ENCODE results near the gene FAM120A.
"Not testable (repeated sequence)": the region's sequence is repeated elsewhere in the genome, so short reads cannot be mapped to it uniquely, and the experiment has no call there.

The FAM120A gene

GRCh38 chr9:93473411-93473810 lies 21.9 kb downstream of the FAM120A start:
- no peak for DNase-seq

GRCh38 chr9:93475108-93475507 lies 23.6 kb downstream of the FAM120A start:
- DNase-seq: no peak

GRCh38 chr9:93475856-93476255 lies 24.4 kb downstream of the FAM120A start:
- DNase-seq: no peak

GRCh38 chr9:93476924-93477323 lies 25.4 kb downstream of the FAM120A start:
- no peak for DNase-seq

- DNase-seq: no peak
These were observed 25.9 kb downstream of the FAM120A start for GRCh38 chr9:93477397-93477796.

- no peak for DNase-seq
These were observed 28.2 kb downstream of the FAM120A start for GRCh38 chr9:93479726-93480125.

GRCh38 chr9:93480262-93480661 lies 28.8 kb downstream of the FAM120A start:
- DNase-seq: no peak

GRCh38 chr9:93480728-93481324 lies 29.3 kb downstream of the FAM120A start:
- no peak for DNase-seq

GRCh38 chr9:93483497-93483896 lies 32.0 kb downstream of the FAM120A start:
- no peak for DNase-seq

GRCh38 chr9:93486268-93486667 lies 34.8 kb downstream of the FAM120A start:
- DNase-seq: no peak

- no peak for DNase-seq
These were observed 36.8 kb downstream of the FAM120A start for GRCh38 chr9:93488244-93488643.

GRCh38 chr9:93491593-93492232 lies 40.2 kb downstream of the FAM120A start:
- no peak for DNase-seq

- DNase-seq: no peak
These were observed 40.8 kb downstream of the FAM120A start for GRCh38 chr9:93492327-93492726.

- DNase-seq: no peak
These were observed 42.5 kb downstream of the FAM120A start for GRCh38 chr9:93493949-93494348.

- DNase-seq: no peak
These were observed 44.8 kb downstream of the FAM120A start for GRCh38 chr9:93496285-93496684.

- DNase-seq: no peak
These were observed 49.2 kb downstream of the FAM120A start for GRCh38 chr9:93500571-93501298.

GRCh38 chr9:93501406-93501805 lies 49.9 kb downstream of the FAM120A start:
- peak; percentile 24 for DNase-seq

GRCh38 chr9:93503381-93503780 lies 51.9 kb downstream of the FAM120A start:
- no peak for DNase-seq

- no peak for DNase-seq
These were observed 54.2 kb downstream of the FAM120A start for GRCh38 chr9:93505541-93506132.

- no peak for DNase-seq
These were observed 56.3 kb downstream of the FAM120A start for GRCh38 chr9:93507768-93508167.

GRCh38 chr9:93508207-93508606 lies 56.7 kb downstream of the FAM120A start:
- no peak for DNase-seq

GRCh38 chr9:93509084-93509483 lies 57.6 kb downstream of the FAM120A start:
- no peak for DNase-seq

GRCh38 chr9:93510041-93510440 lies 58.6 kb downstream of the FAM120A start:
- no peak for DNase-seq

GRCh38 chr9:93511228-93511627 lies 59.7 kb downstream of the FAM120A start:
- DNase-seq: not testable (repeated sequence)
